Liver (tissue), 9 donors: ENCODE results near the gene SCN1A. TPM values are rescaled to one million over a fixed set of nuclear protein-coding genes. Genes with fewer than 3 reads are reported as not detected.

Experiments used
- DNase-seq: peaks from one replicate; pipeline ENCODE4 v3.0.0-alpha.2; 2017; ENCODE audit warnings: low spot score
- H3K27ac ChIP-seq, 2 donors: one replicate each; pipeline ENCODE4 v1.7.0; 2013; ENCODE audit warnings: inconsistent platforms in 2 of 2, low read length in 2 of 2, control low read depth in 1 of 2, low read depth in 1 of 2, mild to moderate bottlenecking in 1 of 2
- H3K27me3 ChIP-seq, 4 donors: one replicate each; pipeline versions ENCODE4 v1.6.1 to v1.7.0; 2013; ENCODE audit warnings: low read length in 3 of 4, inconsistent platforms in 1 of 4, mild to moderate bottlenecking in 1 of 4, moderate library complexity in 1 of 4; ENCODE audit not compliant: control insufficient read depth in 4 of 4, insufficient read depth in 4 of 4
- H3K36me3 ChIP-seq, 4 donors: one replicate each; pipeline versions ENCODE4 v1.6.1 to v1.7.0; 2013; ENCODE audit warnings: low read length in 3 of 4, mild to moderate bottlenecking in 3 of 4, low read depth in 1 of 4, moderate library complexity in 1 of 4; ENCODE audit not compliant: control insufficient read depth in 4 of 4, insufficient read depth in 3 of 4
- H3K4me1 ChIP-seq, 4 donors: one replicate each; pipeline versions ENCODE4 v1.6.1 to v1.7.0; 2013; ENCODE audit warnings: low read length in 3 of 4, mild to moderate bottlenecking in 3 of 4, moderate library complexity in 1 of 4; ENCODE audit not compliant: control insufficient read depth in 4 of 4, insufficient read depth in 4 of 4
- H3K4me3 ChIP-seq, 3 donors: one replicate each; pipeline versions ENCODE4 v1.6.1 to v1.7.0; 2013; ENCODE audit warnings: low read length in 3 of 3, control low read depth in 1 of 3, low read depth in 1 of 3, mild to moderate bottlenecking in 1 of 3
- H3K9ac ChIP-seq, 2 donors: one replicate each; pipeline ENCODE4 v1.7.0; 2013; ENCODE audit warnings: low read length in 2 of 2, mild to moderate bottlenecking in 2 of 2, moderate library complexity in 2 of 2, control low read depth in 1 of 2, low read depth in 1 of 2
- H3K9me3 ChIP-seq, 4 donors: one replicate each; pipeline versions ENCODE4 v1.6.1 to v1.7.0; 2013; ENCODE audit warnings: low read length in 3 of 4; ENCODE audit not compliant: control insufficient read depth in 4 of 4
- CTCF ChIP-seq: fragments of 150-350 bp; IDR thresholded peaks from 2 replicates; pipeline ENCODE4 v1.5.1; 2017; ENCODE audit warnings: improper control_type of control experiment, low read depth, low read length; ENCODE audit not compliant: missing input control
- EGR1 ChIP-seq, 2 donors: IDR thresholded peaks; 2 replicates each; pipeline ENCODE4 v1.6.1; 2016 to 2018; ENCODE audit warnings: antibody characterized with exemption in 2 of 2, low read depth in 2 of 2
- FOXA1 ChIP-seq: IDR thresholded peaks from 2 replicates; pipeline ENCODE4 v1.6.1; 2016; ENCODE audit warnings: antibody characterized with exemption
- FOXA2 ChIP-seq: IDR thresholded peaks from 2 replicates; pipeline ENCODE4 v1.6.1; 2016; ENCODE audit warnings: antibody characterized with exemption
- GABPA ChIP-seq, 2 donors: IDR thresholded peaks in 1 of 2; conservative IDR thresholded peaks in 1 of 2; 2 replicates each; pipeline ENCODE4 v1.6.1; 2016; ENCODE audit warnings: antibody characterized with exemption in 2 of 2, mild to moderate bottlenecking in 1 of 2, moderate library complexity in 1 of 2
- HNF4A ChIP-seq, 2 donors: conservative IDR thresholded peaks; 2 replicates each; pipeline ENCODE4 v1.6.1; 2016; ENCODE audit warnings: antibody characterized with exemption in 2 of 2, mild to moderate bottlenecking in 2 of 2
- HNF4G ChIP-seq: IDR thresholded peaks from 2 replicates; pipeline ENCODE4 v1.6.1; 2016; ENCODE audit warnings: antibody characterized with exemption
- JUND ChIP-seq, 2 donors: IDR thresholded peaks; 2 replicates each; pipeline ENCODE4 v1.6.1; 2016; ENCODE audit warnings: antibody characterized with exemption in 2 of 2
- MAX ChIP-seq: IDR thresholded peaks from 2 replicates; pipeline ENCODE4 v1.6.1; 2016; ENCODE audit warnings: antibody characterized with exemption
- NR2F2 ChIP-seq: IDR thresholded peaks from 2 replicates; pipeline ENCODE4 v1.6.1; 2016; ENCODE audit warnings: antibody characterized with exemption
- RAD21 ChIP-seq, 2 donors: IDR thresholded peaks; 2 replicates each; pipeline ENCODE4 v1.6.1; 2016; ENCODE audit warnings: antibody characterized with exemption in 2 of 2, mild to moderate bottlenecking in 2 of 2
- RXRA ChIP-seq, 2 donors: IDR thresholded peaks; 2 replicates each; pipeline ENCODE4 v1.6.1; 2017 to 2018; ENCODE audit warnings: antibody characterized with exemption in 2 of 2, mild to moderate bottlenecking in 1 of 2
- SP1 ChIP-seq: IDR thresholded peaks from 2 replicates; pipeline ENCODE4 v1.6.1; 2018; ENCODE audit warnings: antibody characterized with exemption, mild to moderate bottlenecking
- TAF1 ChIP-seq: conservative IDR thresholded peaks from 2 replicates; pipeline ENCODE4 v1.6.1; 2016; ENCODE audit warnings: antibody characterized with exemption, mild to moderate bottlenecking
- YY1 ChIP-seq: IDR thresholded peaks from 2 replicates; pipeline ENCODE4 v1.6.1; 2016; ENCODE audit warnings: antibody characterized with exemption, mild to moderate bottlenecking
- ZBTB33 ChIP-seq: IDR thresholded peaks from 2 replicates; pipeline ENCODE4 v1.6.1; 2016; ENCODE audit warnings: antibody characterized with exemption
- WGBS: extraction: QIAGEN DNeasy Blood & Tissue Kit; methylation state at CpG from one replicate; pipeline ENCODE4 v1.1.7; 2013; 5-methylcytosine and 5-hydroxymethylcytosine counted together
- polyA plus RNA-seq, 2 donors: library from polyadenylated mRNA; stranded (reverse) in 1 of 2; unstranded in 1 of 2; fragments of 200-250 nt in 1 of 2; fragments of >200 nt in 1 of 2; fragmentation: Nextera tagmentation in 1 of 2; extraction: Ambion mirVana in 1 of 2; gene quantifications; one replicate each; pipeline versions ENCODE4 v1.2.1 to v1.2.3, GENCODE V29; 2013 to 2015
- total RNA-seq, 2 donors: library from RNA; depleted of rRNA; stranded (reverse); fragments of >200 nt; gene quantifications; one replicate each; pipeline ENCODE4 v1.2.3, GENCODE V29; 2014
- TF ChIP-seq, protein P1 (sequence below): IDR thresholded peaks from 2 replicates; pipeline ENCODE4 v1.6.1; 2016; ENCODE audit warnings: antibody characterized with exemption
- TF ChIP-seq, protein P2 (sequence below): IDR thresholded peaks from 2 replicates; pipeline ENCODE4 v1.6.1; 2016; ENCODE audit warnings: antibody characterized with exemption, mild to moderate bottlenecking
- donor health status: healthy.
- donor health status: healthy.
- donor health status: healthy.
- donor health status: healthy.
- donor health status: healthy.

SCN1A gene
- total and polyA plus RNA-seq, 4 donors: 0.11 TPM; not detected in 3

- Histone ChIP-seq H3K4me3 (no peak overlapping the region), H3K9ac (no peak overlapping the region), H3K27ac (no peak overlapping the region), H3K27me3 (no peaks in the 10 kb centered on the region), H3K9me3 (no peaks in the 10 kb centered on the region), H3K36me3 (no peaks in the 10 kb centered on the region), H3K4me1 (no peaks in the 10 kb centered on the region)
- WGBS: 81% methylated on average over 2 of the region's 2 CpGs
- no peak for DNase-seq
- TF ChIP-seq HNF4G: no peak
- TF ChIP-seq RXRA (IDR thresholded peaks at IDR 0.05): no peak
- no peak for TF ChIP-seq JUND (IDR thresholded peaks at IDR 0.05)
- no peak for TF ChIP-seq CTCF
- no peak for TF ChIP-seq SP1
- no peak for TF ChIP-seq NR2F2
- TF ChIP-seq MAX: no peak
- TF ChIP-seq YY1: no peak
- TF ChIP-seq FOXA2: no peak
These were observed 2.3 kb downstream of the SCN1A start for GRCh38 chr2:166125557-166125956.

- TF ChIP-seq SP1 (no peak), TAF1 (no peak), RAD21 (IDR thresholded peaks at IDR 0.05) (no peak), CTCF (no peak), RXRA (IDR thresholded peaks at IDR 0.05) (no peak), MAX (no peak), ZBTB33 (no peak), FOXA1 (no peak), FOXA2 (no peak), JUND (IDR thresholded peaks at IDR 0.05) (no peak), EGR1 (IDR thresholded peaks at IDR 0.05; ENCODE audit: low read depth in 2 of 2) (no peak), GABPA (IDR thresholded peaks at IDR 0.05 in 1 of 2, conservative IDR thresholded peaks at IDR 0.05 in 1 of 2) (no peak), HNF4G (no peak), HNF4A (conservative IDR thresholded peaks at IDR 0.05) (no peak)
- TF ChIP-seq, protein P1, sequence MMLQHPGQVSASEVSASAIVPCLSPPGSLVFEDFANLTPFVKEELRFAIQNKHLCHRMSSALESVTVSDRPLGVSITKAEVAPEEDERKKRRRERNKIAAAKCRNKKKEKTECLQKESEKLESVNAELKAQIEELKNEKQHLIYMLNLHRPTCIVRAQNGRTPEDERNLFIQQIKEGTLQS: no peak
- TF ChIP-seq, protein P2, sequence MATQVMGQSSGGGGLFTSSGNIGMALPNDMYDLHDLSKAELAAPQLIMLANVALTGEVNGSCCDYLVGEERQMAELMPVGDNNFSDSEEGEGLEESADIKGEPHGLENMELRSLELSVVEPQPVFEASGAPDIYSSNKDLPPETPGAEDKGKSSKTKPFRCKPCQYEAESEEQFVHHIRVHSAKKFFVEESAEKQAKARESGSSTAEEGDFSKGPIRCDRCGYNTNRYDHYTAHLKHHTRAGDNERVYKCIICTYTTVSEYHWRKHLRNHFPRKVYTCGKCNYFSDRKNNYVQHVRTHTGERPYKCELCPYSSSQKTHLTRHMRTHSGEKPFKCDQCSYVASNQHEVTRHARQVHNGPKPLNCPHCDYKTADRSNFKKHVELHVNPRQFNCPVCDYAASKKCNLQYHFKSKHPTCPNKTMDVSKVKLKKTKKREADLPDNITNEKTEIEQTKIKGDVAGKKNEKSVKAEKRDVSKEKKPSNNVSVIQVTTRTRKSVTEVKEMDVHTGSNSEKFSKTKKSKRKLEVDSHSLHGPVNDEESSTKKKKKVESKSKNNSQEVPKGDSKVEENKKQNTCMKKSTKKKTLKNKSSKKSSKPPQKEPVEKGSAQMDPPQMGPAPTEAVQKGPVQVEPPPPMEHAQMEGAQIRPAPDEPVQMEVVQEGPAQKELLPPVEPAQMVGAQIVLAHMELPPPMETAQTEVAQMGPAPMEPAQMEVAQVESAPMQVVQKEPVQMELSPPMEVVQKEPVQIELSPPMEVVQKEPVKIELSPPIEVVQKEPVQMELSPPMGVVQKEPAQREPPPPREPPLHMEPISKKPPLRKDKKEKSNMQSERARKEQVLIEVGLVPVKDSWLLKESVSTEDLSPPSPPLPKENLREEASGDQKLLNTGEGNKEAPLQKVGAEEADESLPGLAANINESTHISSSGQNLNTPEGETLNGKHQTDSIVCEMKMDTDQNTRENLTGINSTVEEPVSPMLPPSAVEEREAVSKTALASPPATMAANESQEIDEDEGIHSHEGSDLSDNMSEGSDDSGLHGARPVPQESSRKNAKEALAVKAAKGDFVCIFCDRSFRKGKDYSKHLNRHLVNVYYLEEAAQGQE: no peak
- 91% methylated on average over 4 of the region's 4 CpGs for WGBS
- no peak overlapping the region for H3K4me3 ChIP-seq
- no peak overlapping the region for H3K9ac ChIP-seq
- H3K9me3 ChIP-seq: no peaks in the 10 kb centered on the region
- no peak for DNase-seq
- H3K4me1 ChIP-seq: no peaks in the 10 kb centered on the region
- H3K27me3 ChIP-seq: no peaks in the 10 kb centered on the region
- no peak overlapping the region for H3K27ac ChIP-seq
- no peaks in the 10 kb centered on the region for H3K36me3 ChIP-seq
These were observed 9.6 kb downstream of the SCN1A start for GRCh38 chr2:166118180-166118579.
